Liver (tissue), 10 donors: ENCODE measurements around the gene CEL. TPM values are rescaled to one million over a fixed set of nuclear protein-coding genes. Genes with fewer than 3 reads are reported as not detected.
A peak's percentile ranks its signal among the peaks of the same experiment; 100 is the strongest.

Experiments used
- DNase-seq: peaks from one replicate; pipeline ENCODE4 v3.0.0-alpha.2; 2017; ENCODE audit warnings: low spot score
- H3K27ac ChIP-seq, 2 donors: one replicate each; pipeline ENCODE4 v1.7.0; 2013; ENCODE audit warnings: inconsistent platforms in 2 of 2, low read length in 2 of 2, control low read depth in 1 of 2, low read depth in 1 of 2, mild to moderate bottlenecking in 1 of 2
- H3K27me3 ChIP-seq, 4 donors: one replicate each; pipeline versions ENCODE4 v1.6.1 to v1.7.0; 2013; ENCODE audit warnings: low read length in 3 of 4, inconsistent platforms in 1 of 4, mild to moderate bottlenecking in 1 of 4, moderate library complexity in 1 of 4; ENCODE audit not compliant: control insufficient read depth in 4 of 4, insufficient read depth in 4 of 4
- H3K36me3 ChIP-seq, 4 donors: one replicate each; pipeline versions ENCODE4 v1.6.1 to v1.7.0; 2013; ENCODE audit warnings: low read length in 3 of 4, mild to moderate bottlenecking in 3 of 4, low read depth in 1 of 4, moderate library complexity in 1 of 4; ENCODE audit not compliant: control insufficient read depth in 4 of 4, insufficient read depth in 3 of 4
- H3K4me1 ChIP-seq, 4 donors: one replicate each; pipeline versions ENCODE4 v1.6.1 to v1.7.0; 2013; ENCODE audit warnings: low read length in 3 of 4, mild to moderate bottlenecking in 3 of 4, moderate library complexity in 1 of 4; ENCODE audit not compliant: control insufficient read depth in 4 of 4, insufficient read depth in 4 of 4
- H3K4me3 ChIP-seq, 3 donors: one replicate each; pipeline versions ENCODE4 v1.6.1 to v1.7.0; 2013; ENCODE audit warnings: low read length in 3 of 3, control low read depth in 1 of 3, low read depth in 1 of 3, mild to moderate bottlenecking in 1 of 3
- H3K9ac ChIP-seq, 2 donors: one replicate each; pipeline ENCODE4 v1.7.0; 2013; ENCODE audit warnings: low read length in 2 of 2, mild to moderate bottlenecking in 2 of 2, moderate library complexity in 2 of 2, control low read depth in 1 of 2, low read depth in 1 of 2
- H3K9me3 ChIP-seq, 4 donors: one replicate each; pipeline versions ENCODE4 v1.6.1 to v1.7.0; 2013; ENCODE audit warnings: low read length in 3 of 4; ENCODE audit not compliant: control insufficient read depth in 4 of 4
- CTCF ChIP-seq: fragments of 150-350 bp; IDR thresholded peaks from 2 replicates; pipeline ENCODE4 v1.5.1; 2017; ENCODE audit warnings: improper control_type of control experiment, low read depth, low read length; ENCODE audit not compliant: missing input control
- EGR1 ChIP-seq, 2 donors: IDR thresholded peaks; 2 replicates each; pipeline ENCODE4 v1.6.1; 2016 to 2018; ENCODE audit warnings: antibody characterized with exemption in 2 of 2, low read depth in 2 of 2
- FOXA1 ChIP-seq: IDR thresholded peaks from 2 replicates; pipeline ENCODE4 v1.6.1; 2016; ENCODE audit warnings: antibody characterized with exemption
- GABPA ChIP-seq, 2 donors: IDR thresholded peaks in 1 of 2; conservative IDR thresholded peaks in 1 of 2; 2 replicates each; pipeline ENCODE4 v1.6.1; 2016; ENCODE audit warnings: antibody characterized with exemption in 2 of 2, mild to moderate bottlenecking in 1 of 2, moderate library complexity in 1 of 2
- HNF4A ChIP-seq, 2 donors: conservative IDR thresholded peaks; 2 replicates each; pipeline ENCODE4 v1.6.1; 2016; ENCODE audit warnings: antibody characterized with exemption in 2 of 2, mild to moderate bottlenecking in 2 of 2
- HNF4G ChIP-seq: IDR thresholded peaks from 2 replicates; pipeline ENCODE4 v1.6.1; 2016; ENCODE audit warnings: antibody characterized with exemption
- MAX ChIP-seq: IDR thresholded peaks from 2 replicates; pipeline ENCODE4 v1.6.1; 2016; ENCODE audit warnings: antibody characterized with exemption
- RAD21 ChIP-seq, 2 donors: IDR thresholded peaks; 2 replicates each; pipeline ENCODE4 v1.6.1; 2016; ENCODE audit warnings: antibody characterized with exemption in 2 of 2, mild to moderate bottlenecking in 2 of 2
- REST ChIP-seq: IDR thresholded peaks from 2 replicates; pipeline ENCODE4 v1.6.1; 2016; ENCODE audit warnings: antibody characterized with exemption, mild to moderate bottlenecking
- SP1 ChIP-seq: IDR thresholded peaks from 2 replicates; pipeline ENCODE4 v1.6.1; 2018; ENCODE audit warnings: antibody characterized with exemption, mild to moderate bottlenecking
- YY1 ChIP-seq: IDR thresholded peaks from 2 replicates; pipeline ENCODE4 v1.6.1; 2016; ENCODE audit warnings: antibody characterized with exemption, mild to moderate bottlenecking
- WGBS: extraction: QIAGEN DNeasy Blood & Tissue Kit; methylation state at CpG from one replicate; pipeline ENCODE4 v1.1.7; 2013; 5-methylcytosine and 5-hydroxymethylcytosine counted together
- polyA plus RNA-seq, 2 donors: library from polyadenylated mRNA; stranded (reverse) in 1 of 2; unstranded in 1 of 2; fragments of 200-250 nt in 1 of 2; fragments of >200 nt in 1 of 2; fragmentation: Nextera tagmentation in 1 of 2; extraction: Ambion mirVana in 1 of 2; gene quantifications; one replicate each; pipeline versions ENCODE4 v1.2.1 to v1.2.3, GENCODE V29; 2013 to 2015
- small RNA-seq: library from RNA; depleted of rRNA; stranded (forward); fragments of <200 nt; gene quantifications from one replicate; pipeline ENCODE3, GENCODE V24; 2014
- total RNA-seq, 2 donors: library from RNA; depleted of rRNA; stranded (reverse); fragments of >200 nt; gene quantifications; one replicate each; pipeline ENCODE4 v1.2.3, GENCODE V29; 2014
- TF ChIP-seq, protein P1 (sequence below): IDR thresholded peaks from 2 replicates; pipeline ENCODE4 v1.6.1; 2016; ENCODE audit warnings: antibody characterized with exemption
- TF ChIP-seq, protein P2 (sequence below): IDR thresholded peaks from 2 replicates; pipeline ENCODE4 v1.6.1; 2016; ENCODE audit warnings: antibody characterized with exemption
- donor health status: healthy.
- donor health status: healthy.
- donor health status: healthy.
- donor health status: healthy.
- donor health status: healthy.

The CEL gene
- total and polyA plus RNA-seq, 4 donors: 0.08 to 0.25 (median 0.09) TPM; not detected in 1

- Histone ChIP-seq H3K4me1 (peaks cover 7 to 61% (median 50%) of the 10 kb centered on the region in 4 donors), H3K27ac (peak overlapping the region; percentile 57 to 71), H3K36me3 (no peaks in the 10 kb centered on the region), H3K9ac (peak overlapping the region in 1 of 2 donors; percentile 87), H3K9me3 (no peaks in the 10 kb centered on the region), H3K4me3 (peak overlapping the region; percentile 43 to 85 (median 67)), H3K27me3 (no peaks in the 10 kb centered on the region)
- TF ChIP-seq EGR1 (IDR thresholded peaks at IDR 0.05; ENCODE audit: low read depth in 2 of 2) (no peak), CTCF (no peak), RAD21 (IDR thresholded peaks at IDR 0.05) (no peak), GABPA (IDR thresholded peaks at IDR 0.05 in 1 of 2, conservative IDR thresholded peaks at IDR 0.05 in 1 of 2) (no peak), HNF4G (no peak), FOXA1 (no peak), YY1 (no peak), HNF4A (conservative IDR thresholded peaks at IDR 0.05) (no peak), REST (no peak), SP1 (no peak), MAX (no peak)
- TF ChIP-seq, protein P1, sequence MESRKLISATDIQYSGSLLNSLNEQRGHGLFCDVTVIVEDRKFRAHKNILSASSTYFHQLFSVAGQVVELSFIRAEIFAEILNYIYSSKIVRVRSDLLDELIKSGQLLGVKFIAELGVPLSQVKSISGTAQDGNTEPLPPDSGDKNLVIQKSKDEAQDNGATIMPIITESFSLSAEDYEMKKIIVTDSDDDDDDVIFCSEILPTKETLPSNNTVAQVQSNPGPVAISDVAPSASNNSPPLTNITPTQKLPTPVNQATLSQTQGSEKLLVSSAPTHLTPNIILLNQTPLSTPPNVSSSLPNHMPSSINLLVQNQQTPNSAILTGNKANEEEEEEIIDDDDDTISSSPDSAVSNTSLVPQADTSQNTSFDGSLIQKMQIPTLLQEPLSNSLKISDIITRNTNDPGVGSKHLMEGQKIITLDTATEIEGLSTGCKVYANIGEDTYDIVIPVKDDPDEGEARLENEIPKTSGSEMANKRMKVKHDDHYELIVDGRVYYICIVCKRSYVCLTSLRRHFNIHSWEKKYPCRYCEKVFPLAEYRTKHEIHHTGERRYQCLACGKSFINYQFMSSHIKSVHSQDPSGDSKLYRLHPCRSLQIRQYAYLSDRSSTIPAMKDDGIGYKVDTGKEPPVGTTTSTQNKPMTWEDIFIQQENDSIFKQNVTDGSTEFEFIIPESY: no peak
- TF ChIP-seq, protein P2, sequence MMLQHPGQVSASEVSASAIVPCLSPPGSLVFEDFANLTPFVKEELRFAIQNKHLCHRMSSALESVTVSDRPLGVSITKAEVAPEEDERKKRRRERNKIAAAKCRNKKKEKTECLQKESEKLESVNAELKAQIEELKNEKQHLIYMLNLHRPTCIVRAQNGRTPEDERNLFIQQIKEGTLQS: no peak
- WGBS: 3% methylated on average over 66 of the region's 66 CpGs
- no peak for DNase-seq
These were observed 58.9 kb downstream of the CEL start for GRCh38 chr9:133120501-133121197.

Small RNA genes lying within 50 kb of the gene (small RNA-seq; reads per million reads assigned to genes)
- not detected for gene MIR6877

Other genes starting within 250 kb of the CEL start
- under 1 TPM; 0.08 to 0.14 TPM for gene AK8, start 183.7 kb upstream of the CEL start, total RNA-seq
- gene AK8, start 183.7 kb upstream of the CEL start, polyA plus RNA-seq: under 1 TPM; 0.07 to 0.26 TPM
- gene SPACA9, start 183.1 kb upstream of the CEL start, total RNA-seq: under 1 TPM; 0.67 to 0.84 TPM
- 1 to 10 TPM; 1.1 to 1.3 TPM for gene SPACA9, start 183.1 kb upstream of the CEL start, polyA plus RNA-seq
- gene TSC1, start 117.4 kb upstream of the CEL start, total RNA-seq: 10 to 100 TPM; 19.9 to 33.5 TPM
- 10 to 100 TPM in 1 of 2 donors, 1 to 10 TPM in 1; 4.6 to 11.3 TPM for gene TSC1, start 117.4 kb upstream of the CEL start, polyA plus RNA-seq
- gene GFI1B, start 83.3 kb upstream of the CEL start, total RNA-seq: 10 to 100 TPM in 1 of 2 donors, not detected in 1; 53.6 TPM
- gene GFI1B, start 83.3 kb upstream of the CEL start, polyA plus RNA-seq: under 1 TPM in 1 of 2 donors, not detected in 1; 0.05 TPM
- gene GTF3C5, start 31.0 kb upstream of the CEL start, total RNA-seq: 10 to 100 TPM; 20.9 to 26.2 TPM
- gene GTF3C5, start 31.0 kb upstream of the CEL start, polyA plus RNA-seq: 10 to 100 TPM; 13.2 to 15.5 TPM
- 10 to 100 TPM in 1 of 2 donors, 1 to 10 TPM in 1; 9.5 to 19.0 TPM for gene RALGDS, start 59.3 kb downstream of the CEL start, total RNA-seq
- gene RALGDS, start 59.3 kb downstream of the CEL start, polyA plus RNA-seq: 1 to 10 TPM; 1.3 to 5.0 TPM
- gene GBGT1, start 101.9 kb downstream of the CEL start, total RNA-seq: 10 to 100 TPM in 1 of 2 donors, 1 to 10 TPM in 1; 3.4 to 25.7 TPM
- gene GBGT1, start 101.9 kb downstream of the CEL start, polyA plus RNA-seq: 1 to 10 TPM in 1 of 2 donors, under 1 TPM in 1; 0.33 to 1.2 TPM
- not detected for gene OBP2B, start 147.3 kb downstream of the CEL start, total RNA-seq
- gene OBP2B, start 147.3 kb downstream of the CEL start, polyA plus RNA-seq: not detected
- gene ABO, start 213.2 kb downstream of the CEL start, total RNA-seq: under 1 TPM; 0.08 to 0.75 TPM
- gene ABO, start 213.2 kb downstream of the CEL start, polyA plus RNA-seq: under 1 TPM in 1 of 2 donors, not detected in 1; 0.10 TPM